SU-DHL-6 (cell line): Measurements from ENCODE around the gene FXYD2.

ENCODE experiments used
- H2AFZ ChIP-seq: fragments of 200-600 bp; sonication (generic); 2 replicates; pipeline ENCODE4 v1.6.1; 2014; ENCODE audit warnings: low read depth, mild to moderate bottlenecking, moderate library complexity, mixed read lengths, antibody characterized with exemption, low read length; ENCODE audit not compliant: severe bottlenecking
- H3F3A ChIP-seq: fragments of 200-600 bp; shearing (Covaris generic); 2 replicates; pipeline ENCODE4 v1.6.0; 2016; ENCODE audit warnings: antibody characterized with exemption, mild to moderate bottlenecking; ENCODE audit not compliant: insufficient read depth
- H3K27ac ChIP-seq: fragments of 200-600 bp; sonication (generic); 2 replicates; pipeline ENCODE4 v1.5.1; 2016; ENCODE audit warnings: low read depth, mild to moderate bottlenecking, low read length, moderate library complexity, mixed read lengths
- H3K27me3 ChIP-seq: fragments of 200-600 bp; sonication (generic), shearing (Covaris generic); 2 replicates; pipeline ENCODE4 v1.6.0; 2014; ENCODE audit warnings: mild to moderate bottlenecking, low read length
- H3K36me3 ChIP-seq: fragments of 200-600 bp; sonication (generic); 2 replicates; pipeline ENCODE4 v1.6.1; 2014; ENCODE audit warnings: mild to moderate bottlenecking, low read length, mixed read lengths
- H3K4me2 ChIP-seq: fragments of 300-600, 200-600 bp; shearing (Covaris generic), sonication (generic); 2 replicates; pipeline ENCODE4 v1.6.0; 2014; ENCODE audit warnings: low read length, low read depth, mild to moderate bottlenecking; ENCODE audit not compliant: poor library complexity, severe bottlenecking
- H3K4me3 ChIP-seq: fragments of 200-600 bp; sonication (generic); 2 replicates; pipeline ENCODE4 v1.5.1; 2014; ENCODE audit warnings: antibody characterized with exemption, low read length, mild to moderate bottlenecking, mixed read lengths; ENCODE audit not compliant: insufficient read depth, poor library complexity, severe bottlenecking
- H3K79me2 ChIP-seq: fragments of 200-600 bp; sonication (generic); 2 replicates; pipeline ENCODE4 v1.6.1; 2014; ENCODE audit warnings: mild to moderate bottlenecking, low read length, moderate library complexity; ENCODE audit not compliant: insufficient read depth
- H3K9ac ChIP-seq: fragments of 200-600 bp; sonication (generic); 2 replicates; pipeline ENCODE4 v1.7.0; 2014; ENCODE audit warnings: mild to moderate bottlenecking, low read length
- H3K9me2 ChIP-seq: fragments of 200-600 bp; sonication (generic); replicated peaks from 2 replicates; pipeline ENCODE4 v1.6.1; 2014; ENCODE audit warnings: low read length; ENCODE audit not compliant: insufficient read depth
- H3K9me3 ChIP-seq: fragments of 200-600 bp; sonication (generic); 2 replicates; pipeline ENCODE4 v1.6.1; 2014; ENCODE audit warnings: low read length, mixed read lengths; ENCODE audit not compliant: insufficient read depth
- H4K20me1 ChIP-seq: fragments of 200-600 bp; sonication (generic); 2 replicates; pipeline ENCODE4 v1.6.1; 2014; ENCODE audit warnings: low read depth, mild to moderate bottlenecking, antibody characterized with exemption, low read length, moderate library complexity, mixed read lengths
- EZH2phosphoT487 ChIP-seq: fragments of 200-600 bp; sonication (generic), shearing (Covaris generic); conservative IDR thresholded peaks from 2 replicates; pipeline ENCODE4 v1.6.1; 2018; ENCODE audit warnings: mild to moderate bottlenecking, antibody characterized with exemption, low read length, moderate library complexity, mixed read lengths
- TF ChIP-seq, protein P1 (sequence below): fragments of 200-600 bp; sonication (generic); IDR thresholded peaks from one replicate; pipeline ENCODE4 v1.5.1; 2017; ENCODE audit warnings: antibody characterized with exemption, mild to moderate bottlenecking, low read length, moderate library complexity; ENCODE audit not compliant: insufficient read depth, poor library complexity, severe bottlenecking

The FXYD2 gene

DNA sequence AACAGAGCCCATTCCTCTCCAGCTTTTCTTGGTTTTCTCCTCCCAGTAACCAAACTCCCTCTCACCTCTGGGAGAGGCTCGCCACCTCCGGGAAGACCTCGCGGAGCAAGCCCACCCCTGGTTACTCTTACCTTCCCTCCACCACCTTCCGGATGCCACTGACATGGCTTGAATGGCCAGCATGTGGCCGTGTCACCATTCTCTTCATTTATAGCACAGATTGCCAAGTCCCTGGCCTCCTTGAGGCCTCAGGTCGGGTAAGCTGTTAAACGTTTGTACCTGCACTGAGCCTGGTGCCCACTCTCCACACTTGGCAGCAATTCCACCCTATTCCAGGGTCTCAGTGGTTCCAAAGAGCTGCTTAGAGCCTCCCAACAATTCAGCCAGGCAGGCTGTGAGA is 8.0 kb upstream of the FXYD2 start:
- no peaks in the 10 kb centered on the region for H3K27me3 ChIP-seq
- no peak overlapping the region for H3K27ac ChIP-seq
- H3F3A ChIP-seq: no peaks in the 10 kb centered on the region
- H3K9me3 ChIP-seq: no peaks in the 10 kb centered on the region
- no peaks in the 10 kb centered on the region for H3K36me3 ChIP-seq
- H3K79me2 ChIP-seq: no peaks in the 10 kb centered on the region
- TF ChIP-seq EZH2phosphoT487: no peak
- TF ChIP-seq, protein P1, sequence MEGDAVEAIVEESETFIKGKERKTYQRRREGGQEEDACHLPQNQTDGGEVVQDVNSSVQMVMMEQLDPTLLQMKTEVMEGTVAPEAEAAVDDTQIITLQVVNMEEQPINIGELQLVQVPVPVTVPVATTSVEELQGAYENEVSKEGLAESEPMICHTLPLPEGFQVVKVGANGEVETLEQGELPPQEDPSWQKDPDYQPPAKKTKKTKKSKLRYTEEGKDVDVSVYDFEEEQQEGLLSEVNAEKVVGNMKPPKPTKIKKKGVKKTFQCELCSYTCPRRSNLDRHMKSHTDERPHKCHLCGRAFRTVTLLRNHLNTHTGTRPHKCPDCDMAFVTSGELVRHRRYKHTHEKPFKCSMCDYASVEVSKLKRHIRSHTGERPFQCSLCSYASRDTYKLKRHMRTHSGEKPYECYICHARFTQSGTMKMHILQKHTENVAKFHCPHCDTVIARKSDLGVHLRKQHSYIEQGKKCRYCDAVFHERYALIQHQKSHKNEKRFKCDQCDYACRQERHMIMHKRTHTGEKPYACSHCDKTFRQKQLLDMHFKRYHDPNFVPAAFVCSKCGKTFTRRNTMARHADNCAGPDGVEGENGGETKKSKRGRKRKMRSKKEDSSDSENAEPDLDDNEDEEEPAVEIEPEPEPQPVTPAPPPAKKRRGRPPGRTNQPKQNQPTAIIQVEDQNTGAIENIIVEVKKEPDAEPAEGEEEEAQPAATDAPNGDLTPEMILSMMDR: no peak
- no peak overlapping the region for H2AFZ ChIP-seq
- H3K4me2 ChIP-seq: no peak overlapping the region
- no peaks in the 10 kb centered on the region for H3K9me2 ChIP-seq
- no peak overlapping the region for H3K9ac ChIP-seq
- H4K20me1 ChIP-seq: no peaks in the 10 kb centered on the region
- no peak overlapping the region for H3K4me3 ChIP-seq

- no peak overlapping the region for H2AFZ ChIP-seq
Measured at GRCh38 chr11:117831661-117832415, 7.3 kb upstream of the FXYD2 start.

DNA sequence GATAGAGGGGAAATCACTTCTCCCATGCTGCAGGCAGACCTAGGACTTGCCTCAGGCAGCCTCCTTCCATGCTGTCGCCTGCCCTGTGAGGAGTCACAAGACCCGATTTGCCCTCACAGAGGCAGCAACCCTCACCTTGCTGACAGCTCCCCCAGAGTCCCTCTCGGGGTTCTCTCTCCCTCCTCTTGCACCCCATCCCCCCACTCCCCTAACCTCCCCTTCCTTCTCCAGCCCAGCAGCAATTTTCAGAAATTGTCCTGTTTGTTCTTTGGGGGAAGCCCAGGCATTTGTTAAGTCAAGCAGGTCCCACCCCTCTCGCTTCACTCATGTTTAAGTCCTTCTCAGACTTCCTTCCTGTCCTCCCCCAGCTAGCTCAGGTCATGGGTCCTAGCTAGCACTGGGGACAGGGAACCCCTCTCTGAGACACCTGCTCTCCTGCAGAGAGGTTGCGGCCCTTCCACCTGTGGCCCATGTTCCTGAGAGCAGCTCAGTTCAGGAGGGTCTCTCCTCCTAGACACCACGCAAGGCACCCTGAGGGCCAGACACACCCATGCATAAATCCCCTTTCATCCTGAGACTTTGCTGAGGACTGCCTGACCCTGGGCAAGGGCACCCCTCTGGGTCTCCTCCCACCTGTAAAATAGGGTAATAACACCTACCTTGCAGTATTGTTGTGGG is 6.3 kb upstream of the FXYD2 start:
- H3K9me3 ChIP-seq: no peaks in the 10 kb centered on the region
- no peak overlapping the region for H3K4me3 ChIP-seq
- H3K4me2 ChIP-seq: no peak overlapping the region
- no peaks in the 10 kb centered on the region for H3K79me2 ChIP-seq
- H4K20me1 ChIP-seq: no peaks in the 10 kb centered on the region
- no peak overlapping the region for H2AFZ ChIP-seq
- TF ChIP-seq, protein P1: no peak
- TF ChIP-seq EZH2phosphoT487: no peak
- H3K27me3 ChIP-seq: no peaks in the 10 kb centered on the region
- H3K9me2 ChIP-seq: no peaks in the 10 kb centered on the region
- no peak overlapping the region for H3K9ac ChIP-seq
- no peaks in the 10 kb centered on the region for H3F3A ChIP-seq
- H3K27ac ChIP-seq: no peak overlapping the region
- H3K36me3 ChIP-seq: no peaks in the 10 kb centered on the region

More at GRCh38 chr11:117831661-117832415, 7.3 kb upstream of the FXYD2 start:
- Histone ChIP-seq H3K9me3 (no peaks in the 10 kb centered on the region), H4K20me1 (no peaks in the 10 kb centered on the region), H3K36me3 (no peaks in the 10 kb centered on the region), H3F3A (no peaks in the 10 kb centered on the region), H3K4me3 (no peak overlapping the region), H3K27ac (no peak overlapping the region), H3K27me3 (no peaks in the 10 kb centered on the region), H3K4me2 (no peak overlapping the region), H3K9me2 (no peaks in the 10 kb centered on the region), H3K79me2 (no peaks in the 10 kb centered on the region), H3K9ac (no peak overlapping the region)
- TF ChIP-seq EZH2phosphoT487: no peak
- TF ChIP-seq, protein P1: no peak
